ENCODE data around the gene LRRC34.

DNA sequence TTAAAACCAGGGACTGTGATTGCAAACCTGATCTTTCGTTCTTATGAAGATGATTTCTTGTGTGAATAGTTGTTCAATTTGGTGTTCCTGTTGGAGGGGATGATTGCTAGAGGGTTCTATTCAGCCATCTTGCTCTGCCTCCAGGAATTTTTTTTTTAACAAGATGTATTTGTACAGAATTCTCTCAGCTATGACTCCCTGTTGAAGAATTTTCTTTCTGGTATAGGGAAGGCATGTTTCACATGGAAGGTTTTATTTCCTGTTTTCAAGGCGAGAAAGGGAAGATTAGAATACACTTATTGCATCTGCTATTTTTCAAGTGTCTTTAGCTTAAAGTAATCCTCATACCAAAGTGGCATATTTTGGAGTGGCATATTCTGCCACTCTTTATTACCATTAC is 5.6 kb upstream of the LRRC34 start:
- no peak for TF ChIP-seq RAD21 (IDR thresholded peaks at IDR 0.05; ENCODE audit: insufficient read depth, low read depth, low read length)
- TF ChIP-seq STAT3 (IDR thresholded peaks at IDR 0.05; ENCODE audit: low read depth, low read length), result no peak
- TF ChIP-seq ZNF207 (IDR thresholded peaks at IDR 0.05; ENCODE audit: borderline replicate concordance), result no peak
- TF ChIP-seq RFX5 (IDR thresholded peaks at IDR 0.05; ENCODE audit: low read depth, low read length), result no peak
- no peak for TF ChIP-seq NR2C1 (IDR thresholded peaks at IDR 0.05)
